Measurements from ENCODE around the gene KCNMA1. TPM values are rescaled to one million over a fixed set of nuclear protein-coding genes. Genes with fewer than 3 reads are reported as not detected.

The KCNMA1 gene
- total RNA-seq, 1 experiment from 2014 or later: 0.49 TPM

DNA sequence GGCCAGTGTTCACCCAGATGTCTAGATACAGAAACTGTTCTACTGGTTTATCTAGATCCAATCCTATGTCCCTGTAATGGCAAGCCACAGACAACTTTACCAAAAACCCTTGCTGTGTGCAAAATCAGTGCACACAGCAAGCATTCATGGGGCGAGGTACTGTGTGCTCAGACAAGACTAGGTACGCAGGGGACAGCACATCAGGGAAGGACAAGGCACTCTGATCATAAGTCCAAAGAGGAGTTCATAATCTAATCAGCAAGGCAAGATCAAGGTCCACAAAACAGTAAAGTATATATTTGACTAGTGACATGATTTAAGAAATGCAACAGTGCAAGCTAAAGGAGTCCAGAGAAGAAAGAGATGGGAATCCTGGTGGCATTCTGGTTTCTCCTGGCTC lies 25.9 kb downstream of the KCNMA1 start:
- POLR2A ChIA-PET: no interaction called here

DNA sequence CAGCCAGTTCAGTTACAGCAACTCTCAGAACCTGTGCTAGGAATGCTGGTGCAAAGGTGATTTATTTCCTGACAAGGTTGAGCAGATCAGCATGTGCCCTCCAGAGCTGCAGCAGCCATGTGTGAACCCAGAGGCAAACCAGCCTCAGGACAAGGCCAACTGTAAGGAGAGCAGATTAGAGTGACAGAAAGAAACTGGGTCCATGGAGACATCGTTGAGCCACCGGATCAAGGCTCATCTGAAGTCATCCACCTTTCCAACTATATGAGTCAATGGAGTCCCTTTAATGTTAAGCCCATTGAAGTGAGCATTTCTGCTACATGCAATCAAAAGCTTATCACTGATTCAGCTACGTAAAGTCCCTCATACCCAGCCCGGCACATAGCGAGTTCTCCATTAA lies 26.4 kb downstream of the KCNMA1 start:
- no TSS peak for BruUV-seq (replicated peaks)
- H3K9me2 ChIP-seq (ENCODE audit: insufficient read depth): no peaks in the 10 kb centered on the region
- H3K4me2 ChIP-seq (ENCODE audit: low read length): no peak overlapping the region
- no peaks in the 10 kb centered on the region for H3K27me3 ChIP-seq (ENCODE audit: insufficient read depth, low read length)
- RAD21 ChIA-PET (ENCODE audit: low non-redundant PET in 1 of 2, low total read pairs in 2 of 2, uncharacterized antibody in 2 of 2, unreplicated experiment in 2 of 2): no interaction called here
- H3K27ac ChIP-seq (ENCODE audit: low read depth, low read length): no peak overlapping the region
- no peaks in the 10 kb centered on the region for H3K79me2 ChIP-seq (ENCODE audit: insufficient read depth, low read length)
- ATAC-seq (no peak), DNase-seq (ENCODE audit: low read depth, low spot score) (no peak)
- H3K4me3 ChIP-seq (replicated peaks in 1 of 2; ENCODE audit: low read depth in 1 of 2, low read length in 2 of 2): no peak overlapping the region
- H3K9ac ChIP-seq (ENCODE audit: low read length): no peak overlapping the region
- POLR2A ChIA-PET: no interaction called here
- intact Hi-C loops (cut with micrococcal nuclease): loop anchor here (5.0 kb wide), 1 partner anchor 49 kb away; no protein-coding TSS in a partner anchor
- H3K36me3 ChIP-seq (ENCODE audit: control insufficient read depth in 1 of 2, insufficient read depth in 2 of 2, low read length in 2 of 2): no peaks in the 10 kb centered on the region
- CTCF ChIA-PET: no interaction called here
- H3K4me1 ChIP-seq (ENCODE audit: control insufficient read depth in 1 of 2, insufficient read depth in 2 of 2, low read length in 2 of 2): no peaks in the 10 kb centered on the region
- H3K9me3 ChIP-seq (ENCODE audit: control insufficient read depth in 1 of 2, insufficient read depth in 1 of 2, low read depth in 1 of 2, low read length in 2 of 2): no peaks in the 10 kb centered on the region
- no peaks in the 10 kb centered on the region for H4K20me1 ChIP-seq (ENCODE audit: insufficient read depth)
- no peak overlapping the region for H2AFZ ChIP-seq (ENCODE audit: low read depth, low read length, poor library complexity, severe bottlenecking)
- TF ChIP-seq SRF (IDR thresholded peaks at IDR 0.05; ENCODE audit: low read depth) (no peak), EZH2 (IDR thresholded peaks at IDR 0.05) (no peak), ELF1 (IDR thresholded peaks at IDR 0.05; ENCODE audit: borderline replicate concordance, low read depth) (no peak), SIN3A (IDR thresholded peaks at IDR 0.05; ENCODE audit: low read depth) (no peak), SP1 (IDR thresholded peaks at IDR 0.05; ENCODE audit: low read depth) (no peak), EGR1 (IDR thresholded peaks at IDR 0.05; ENCODE audit: low read depth) (no peak), JUND (IDR thresholded peaks at IDR 0.05) (no peak), POLR2A (IDR thresholded peaks at IDR 0.05; ENCODE audit: borderline replicate concordance, extremely low read depth, insufficient read depth, insufficient read length) (no peak), CEBPB (IDR thresholded peaks at IDR 0.05; ENCODE audit: low read depth) (no peak)
- TF ChIP-seq, protein P1, sequence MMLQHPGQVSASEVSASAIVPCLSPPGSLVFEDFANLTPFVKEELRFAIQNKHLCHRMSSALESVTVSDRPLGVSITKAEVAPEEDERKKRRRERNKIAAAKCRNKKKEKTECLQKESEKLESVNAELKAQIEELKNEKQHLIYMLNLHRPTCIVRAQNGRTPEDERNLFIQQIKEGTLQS (IDR thresholded peaks at IDR 0.05): no peak
- TF ChIP-seq, protein P2, sequence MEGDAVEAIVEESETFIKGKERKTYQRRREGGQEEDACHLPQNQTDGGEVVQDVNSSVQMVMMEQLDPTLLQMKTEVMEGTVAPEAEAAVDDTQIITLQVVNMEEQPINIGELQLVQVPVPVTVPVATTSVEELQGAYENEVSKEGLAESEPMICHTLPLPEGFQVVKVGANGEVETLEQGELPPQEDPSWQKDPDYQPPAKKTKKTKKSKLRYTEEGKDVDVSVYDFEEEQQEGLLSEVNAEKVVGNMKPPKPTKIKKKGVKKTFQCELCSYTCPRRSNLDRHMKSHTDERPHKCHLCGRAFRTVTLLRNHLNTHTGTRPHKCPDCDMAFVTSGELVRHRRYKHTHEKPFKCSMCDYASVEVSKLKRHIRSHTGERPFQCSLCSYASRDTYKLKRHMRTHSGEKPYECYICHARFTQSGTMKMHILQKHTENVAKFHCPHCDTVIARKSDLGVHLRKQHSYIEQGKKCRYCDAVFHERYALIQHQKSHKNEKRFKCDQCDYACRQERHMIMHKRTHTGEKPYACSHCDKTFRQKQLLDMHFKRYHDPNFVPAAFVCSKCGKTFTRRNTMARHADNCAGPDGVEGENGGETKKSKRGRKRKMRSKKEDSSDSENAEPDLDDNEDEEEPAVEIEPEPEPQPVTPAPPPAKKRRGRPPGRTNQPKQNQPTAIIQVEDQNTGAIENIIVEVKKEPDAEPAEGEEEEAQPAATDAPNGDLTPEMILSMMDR (IDR thresholded peaks at IDR 0.05 in 2 of 3, conservative IDR thresholded peaks at IDR 0.05 in 1 of 3; ENCODE audit: borderline replicate concordance in 1 of 3, insufficient read depth in 1 of 3, low read depth in 2 of 3, low read length in 2 of 3): no peak

More for the DNA sequence above, 25.9 kb downstream of the KCNMA1 start:
- Histone ChIP-seq H3K4me1 (ENCODE audit: control insufficient read depth in 1 of 2, insufficient read depth in 2 of 2, low read length in 2 of 2) (no peaks in the 10 kb centered on the region), H4K20me1 (ENCODE audit: insufficient read depth) (no peaks in the 10 kb centered on the region), H3K27ac (ENCODE audit: low read depth, low read length) (no peak overlapping the region), H3K36me3 (ENCODE audit: control insufficient read depth in 1 of 2, insufficient read depth in 2 of 2, low read length in 2 of 2) (no peaks in the 10 kb centered on the region), H2AFZ (ENCODE audit: low read depth, low read length, poor library complexity, severe bottlenecking) (no peak overlapping the region), H3K79me2 (ENCODE audit: insufficient read depth, low read length) (no peaks in the 10 kb centered on the region), H3K4me2 (ENCODE audit: low read length) (no peak overlapping the region), H3K9ac (ENCODE audit: low read length) (no peak overlapping the region), H3K9me2 (ENCODE audit: insufficient read depth) (no peaks in the 10 kb centered on the region), H3K4me3 (replicated peaks in 1 of 2; ENCODE audit: low read depth in 1 of 2, low read length in 2 of 2) (no peak overlapping the region), H3K27me3 (ENCODE audit: insufficient read depth, low read length) (no peaks in the 10 kb centered on the region), H3K9me3 (ENCODE audit: control insufficient read depth in 1 of 2, insufficient read depth in 1 of 2, low read depth in 1 of 2, low read length in 2 of 2) (no peaks in the 10 kb centered on the region)
- DNase-seq (ENCODE audit: low read depth, low spot score): no peak
- no peak for ATAC-seq
- CTCF ChIA-PET: no interaction called here
- intact Hi-C loops (cut with micrococcal nuclease): loop anchor here (5.0 kb wide), 1 partner anchor 49 kb away; no protein-coding TSS in a partner anchor
- RAD21 ChIA-PET (ENCODE audit: low non-redundant PET in 1 of 2, low total read pairs in 2 of 2, uncharacterized antibody in 2 of 2, unreplicated experiment in 2 of 2): no interaction called here
- no peak for TF ChIP-seq TCF7L2 (IDR thresholded peaks at IDR 0.05; ENCODE audit: borderline replicate concordance, extremely low read depth, insufficient read depth, insufficient read length)
- TF ChIP-seq EZH2phosphoT487 (IDR thresholded peaks at IDR 0.05; ENCODE audit: borderline replicate concordance): no peak
- TF ChIP-seq EGR1 (IDR thresholded peaks at IDR 0.05; ENCODE audit: low read depth): no peak
- no peak for TF ChIP-seq POLR2A (IDR thresholded peaks at IDR 0.05; ENCODE audit: borderline replicate concordance, extremely low read depth, insufficient read depth, insufficient read length)
- TF ChIP-seq, protein P1 (IDR thresholded peaks at IDR 0.05): no peak
- TF ChIP-seq EZH2 (IDR thresholded peaks at IDR 0.05): no peak
- TF ChIP-seq ZFX (IDR thresholded peaks at IDR 0.05): no peak
- no peak for TF ChIP-seq YY1 (IDR thresholded peaks at IDR 0.05; ENCODE audit: extremely low read depth, insufficient replicate concordance, low read depth, low read length)
- no peak for TF ChIP-seq FOSL1 (IDR thresholded peaks at IDR 0.05; ENCODE audit: low read depth)
- TF ChIP-seq CEBPB (IDR thresholded peaks at IDR 0.05; ENCODE audit: low read depth): no peak
- TF ChIP-seq, protein P3, sequence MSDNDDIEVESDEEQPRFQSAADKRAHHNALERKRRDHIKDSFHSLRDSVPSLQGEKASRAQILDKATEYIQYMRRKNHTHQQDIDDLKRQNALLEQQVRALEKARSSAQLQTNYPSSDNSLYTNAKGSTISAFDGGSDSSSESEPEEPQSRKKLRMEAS (IDR thresholded peaks at IDR 0.05): no peak
- TF ChIP-seq ZNF274 (IDR thresholded peaks at IDR 0.05; ENCODE audit: low read depth, low read length): no peak
- no peak for TF ChIP-seq JUND (IDR thresholded peaks at IDR 0.05)
- TF ChIP-seq ELF1 (IDR thresholded peaks at IDR 0.05; ENCODE audit: borderline replicate concordance, low read depth): no peak
- BruUV-seq (replicated peaks): no TSS peak

Measured in HCT116 (cell line).